ENCODE results near the gene PDE6A.

GRCh38 chr5:149886060-149886459 is 58.5 kb downstream of the PDE6A start:
- TF ChIP-seq EP300 (IDR thresholded peaks at IDR 0.05) = no peak
- no peak for TF ChIP-seq CTCF (IDR thresholded peaks at IDR 0.05)
- no peak for TF ChIP-seq POLR2A (IDR thresholded peaks at IDR 0.05)

Measured in tibial nerve (tissue), 4 donors.